HK-2 (cell line): Measurements from ENCODE around the gene ZCWPW1.

Experiments used
- DNase-seq: peaks from one replicate; pipeline ENCODE4 v3.0.0-alpha.2; 2018; ENCODE audit not compliant: unreplicated experiment

Gene ZCWPW1

GRCh38 chr7:100432621-100433275, 4.2 kb upstream of the ZCWPW1 start:
- no peak for DNase-seq

- no peak for DNase-seq
Observed at GRCh38 chr7:100432053-100432452, 3.5 kb upstream of the ZCWPW1 start.

- DNase-seq: no peak
Observed at GRCh38 chr7:100431286-100431735, 2.8 kb upstream of the ZCWPW1 start.

- no peak for DNase-seq
Observed at GRCh38 chr7:100430493-100431285, 2.2 kb upstream of the ZCWPW1 start.

- peak; percentile 95 for DNase-seq
Observed at GRCh38 chr7:100429637-100430492, 1.4 kb upstream of the ZCWPW1 start, which contains the start of gene MEPCE. MEPCE (plus strand) TSS chr7:100429831; CDS start chr7:100430019, 188 bp downstream.

GRCh38 chr7:100428967-100429636, 599 bp upstream of the ZCWPW1 start:
- DNase-seq: peak; percentile 100

- DNase-seq: no peak
Observed at GRCh38 chr7:100427762-100428198, 723 bp downstream of the ZCWPW1 start.

- DNase-seq: no peak
Observed at GRCh38 chr7:100426516-100426915, 2.0 kb downstream of the ZCWPW1 start.

- no peak for DNase-seq
Observed at GRCh38 chr7:100425347-100425746, 3.2 kb downstream of the ZCWPW1 start.

- no peak for DNase-seq
Observed at GRCh38 chr7:100423315-100423714, 5.2 kb downstream of the ZCWPW1 start.

DNA sequence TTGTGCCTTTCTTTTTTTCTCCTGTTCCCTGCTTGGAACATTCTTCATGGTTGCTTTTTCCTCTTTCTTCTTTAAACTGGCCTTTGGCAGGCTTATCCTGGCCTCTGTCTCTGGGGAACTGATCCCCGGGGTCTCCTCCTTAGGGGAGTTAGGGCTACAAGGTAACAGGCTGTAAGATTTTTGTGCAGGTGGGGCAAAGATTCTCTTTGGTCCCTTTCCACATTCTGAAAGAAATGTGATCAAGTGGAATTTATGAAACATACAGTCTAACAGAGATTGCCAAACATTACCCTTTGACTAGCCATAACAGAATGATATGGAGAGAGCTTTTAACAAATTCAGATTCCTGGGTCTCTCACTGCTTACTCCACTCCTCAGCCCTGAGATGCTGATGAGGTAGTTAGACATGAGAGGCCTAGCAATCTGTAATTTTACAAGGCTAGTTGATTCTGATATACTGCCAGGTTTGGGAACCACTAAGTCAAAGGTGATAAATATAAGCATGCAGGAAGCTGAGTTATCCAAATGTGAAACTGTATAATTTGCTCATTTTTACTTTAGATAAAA, 8.8 kb downstream of the ZCWPW1 start:
- no peak for DNase-seq

DNA sequence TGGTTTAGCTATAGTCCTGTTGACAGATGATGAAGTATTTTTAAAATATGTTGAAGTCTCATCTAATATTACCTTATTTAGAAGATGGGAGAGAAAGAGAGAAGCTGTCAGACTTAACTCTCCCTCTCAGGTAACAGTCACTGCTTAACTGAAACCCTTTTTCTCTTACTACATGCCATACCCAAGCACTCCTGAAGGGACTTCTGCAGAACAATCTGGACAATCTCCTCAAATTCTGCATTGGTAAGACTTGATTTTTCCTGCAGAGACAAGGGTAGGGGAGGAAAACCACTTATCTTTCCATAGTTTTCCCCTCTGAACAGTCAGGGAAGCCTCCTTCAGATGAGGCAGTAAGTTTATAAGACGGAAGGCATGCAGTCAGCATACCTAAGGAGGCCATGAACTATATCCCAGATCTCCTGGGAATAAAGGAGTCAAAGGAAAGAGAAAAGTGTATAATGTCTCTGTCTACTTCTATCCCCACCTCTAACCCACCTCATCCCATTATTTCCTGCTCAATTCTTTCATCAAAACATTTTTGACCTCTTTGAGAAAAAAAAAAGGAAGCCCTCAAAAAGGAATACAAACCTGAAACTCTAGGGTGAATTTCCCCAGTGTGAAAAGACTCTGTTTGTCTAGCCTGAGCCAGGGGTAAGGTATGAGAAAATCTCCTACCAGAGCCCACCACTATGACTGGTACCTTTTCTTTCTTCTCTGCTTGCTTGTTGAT, 9.4 kb downstream of the ZCWPW1 start:
- DNase-seq: no peak

DNA sequence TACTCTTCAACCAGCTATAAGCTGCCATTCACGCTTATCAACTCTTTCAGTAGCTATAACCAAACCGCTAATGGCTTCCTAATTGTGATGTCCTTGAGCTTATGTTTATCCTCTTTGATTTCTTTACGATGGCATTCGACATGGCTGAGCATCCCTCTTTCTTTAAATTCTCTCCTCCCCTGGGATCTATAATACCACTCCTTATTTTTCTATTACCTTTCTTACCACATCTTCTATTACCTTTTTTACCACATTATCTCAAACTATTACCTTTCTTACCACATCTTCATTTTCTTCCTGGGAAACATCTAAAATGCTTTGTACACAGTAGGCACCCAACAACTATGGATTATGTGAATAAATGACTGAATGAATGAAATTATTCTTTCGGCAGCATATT, 13.1 kb downstream of the ZCWPW1 start:
- no peak for DNase-seq

GRCh38 chr7:100413889-100414288, 14.6 kb downstream of the ZCWPW1 start:
- DNase-seq: no peak

DNA sequence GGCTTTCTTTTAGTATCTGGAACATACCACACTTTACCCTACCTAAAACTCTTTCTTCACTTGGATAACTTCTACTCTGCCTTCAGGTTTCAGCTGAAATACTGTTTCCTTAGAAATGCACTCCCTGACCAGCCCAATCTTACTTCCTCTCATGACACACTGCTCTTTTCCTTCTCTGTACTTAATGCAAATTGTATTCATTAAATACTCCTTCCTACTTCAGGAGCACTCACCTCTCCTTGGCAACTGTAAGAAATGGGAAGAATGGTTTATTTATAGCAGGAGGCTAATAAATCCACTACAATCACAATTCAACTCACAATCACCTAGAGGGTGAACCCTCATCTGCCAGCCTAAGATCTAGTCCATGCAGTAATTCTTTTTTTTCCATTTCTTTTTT, 15.2 kb downstream of the ZCWPW1 start:
- no peak for DNase-seq

DNA sequence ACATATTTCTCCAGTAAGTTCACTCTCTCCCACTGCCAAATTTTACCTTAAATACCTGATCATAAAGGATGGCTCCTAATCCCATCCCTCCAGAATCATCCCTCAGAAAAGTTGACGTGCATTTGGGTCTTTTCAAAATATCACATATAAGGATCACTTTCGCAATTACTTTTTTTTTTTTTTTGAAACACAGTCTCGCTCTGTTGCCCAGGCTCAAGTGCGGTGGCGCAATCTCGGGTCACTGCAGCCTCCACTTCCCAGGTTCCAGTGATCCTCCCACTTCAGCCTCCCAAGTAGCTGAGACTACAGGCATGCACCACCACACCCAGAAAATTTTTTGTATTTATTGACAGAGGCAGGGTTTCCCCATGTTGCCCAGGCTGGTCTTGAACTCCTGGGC, 17.4 kb downstream of the ZCWPW1 start:
- DNase-seq: no peak

GRCh38 chr7:100407285-100408180, 21.0 kb downstream of the ZCWPW1 start:
- DNase-seq: no peak

GRCh38 chr7:100406767-100407166, 21.7 kb downstream of the ZCWPW1 start:
- DNase-seq: no peak

DNA sequence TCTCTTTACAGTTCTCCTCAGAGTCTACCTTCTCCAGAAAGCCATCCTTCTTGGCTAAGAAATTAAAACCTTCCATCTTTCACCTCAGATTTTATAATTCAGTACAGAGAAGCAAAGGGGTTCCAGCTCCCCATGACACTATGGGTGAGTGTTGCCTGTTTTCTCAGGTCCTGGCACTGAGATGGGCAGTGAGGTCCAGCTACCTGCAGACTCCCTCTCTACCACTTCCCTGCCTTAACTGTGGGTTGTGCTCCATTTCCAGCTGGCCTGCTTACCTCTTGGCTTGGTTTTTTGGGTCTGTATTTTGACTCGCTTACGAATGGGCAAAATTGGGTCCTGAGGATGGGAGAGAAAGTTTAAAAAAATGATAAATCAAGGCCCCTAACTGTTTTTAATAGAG, 26.3 kb downstream of the ZCWPW1 start:
- no peak for DNase-seq

DNA sequence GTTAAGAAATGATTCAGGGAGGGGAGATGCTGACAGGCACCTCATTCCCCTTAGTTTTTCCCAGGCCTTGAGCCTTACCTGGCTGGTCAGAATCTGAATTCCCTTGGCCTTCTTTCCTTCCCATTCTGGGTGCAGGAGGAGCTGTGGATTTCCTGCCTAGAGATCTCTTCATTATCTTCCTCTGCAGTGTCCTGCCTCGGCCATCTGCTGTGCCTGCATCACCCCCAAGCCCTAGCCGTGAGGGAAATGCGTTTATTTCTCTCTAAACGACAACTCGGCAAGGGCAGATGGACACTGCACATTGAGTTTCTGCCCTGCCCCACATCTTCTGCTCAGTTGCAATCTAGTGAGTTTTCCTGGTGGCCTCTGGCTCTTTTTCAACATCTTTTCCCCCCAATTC, 26.7 kb downstream of the ZCWPW1 start:
- no peak for DNase-seq
